DND-41 (cell line): ENCODE measurements around the gene GPC6.

Source experiments
- EZH2 ChIP-seq: IDR thresholded peaks from 3 replicates; pipeline ENCODE4 v1.6.1; 2012; ENCODE audit warnings: borderline replicate concordance, low read depth, mild to moderate bottlenecking, moderate library complexity, low read length, inconsistent platforms; ENCODE audit not compliant: severe bottlenecking
- TF ChIP-seq, protein P1 (sequence below): IDR thresholded peaks from 2 replicates; pipeline ENCODE4 v1.5.1; 2012; ENCODE audit warnings: borderline replicate concordance, low read length, moderate library complexity, mild to moderate bottlenecking; ENCODE audit not compliant: poor library complexity, severe bottlenecking; ENCODE audit errors: extremely low read depth

DNA sequence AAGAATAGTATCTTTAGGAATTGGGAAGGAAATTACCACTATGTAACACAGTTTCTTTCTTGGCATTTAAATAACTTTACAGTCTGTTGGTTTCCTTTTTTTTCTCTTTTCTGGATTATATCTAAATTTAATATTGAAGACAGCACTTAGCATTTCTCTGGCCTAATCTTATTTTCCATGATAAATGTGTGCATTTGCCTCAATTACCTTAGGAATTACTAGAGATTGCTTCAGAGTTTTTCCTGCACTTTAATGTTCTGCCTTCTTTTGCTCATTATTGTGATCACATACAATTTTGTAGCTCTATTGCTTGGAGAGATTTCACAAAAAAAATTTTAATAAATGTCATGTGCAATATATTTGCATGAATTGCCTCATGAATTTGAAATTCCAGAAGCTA lies 1227.7 kb downstream of the GPC6 start:
- TF ChIP-seq, protein P1, sequence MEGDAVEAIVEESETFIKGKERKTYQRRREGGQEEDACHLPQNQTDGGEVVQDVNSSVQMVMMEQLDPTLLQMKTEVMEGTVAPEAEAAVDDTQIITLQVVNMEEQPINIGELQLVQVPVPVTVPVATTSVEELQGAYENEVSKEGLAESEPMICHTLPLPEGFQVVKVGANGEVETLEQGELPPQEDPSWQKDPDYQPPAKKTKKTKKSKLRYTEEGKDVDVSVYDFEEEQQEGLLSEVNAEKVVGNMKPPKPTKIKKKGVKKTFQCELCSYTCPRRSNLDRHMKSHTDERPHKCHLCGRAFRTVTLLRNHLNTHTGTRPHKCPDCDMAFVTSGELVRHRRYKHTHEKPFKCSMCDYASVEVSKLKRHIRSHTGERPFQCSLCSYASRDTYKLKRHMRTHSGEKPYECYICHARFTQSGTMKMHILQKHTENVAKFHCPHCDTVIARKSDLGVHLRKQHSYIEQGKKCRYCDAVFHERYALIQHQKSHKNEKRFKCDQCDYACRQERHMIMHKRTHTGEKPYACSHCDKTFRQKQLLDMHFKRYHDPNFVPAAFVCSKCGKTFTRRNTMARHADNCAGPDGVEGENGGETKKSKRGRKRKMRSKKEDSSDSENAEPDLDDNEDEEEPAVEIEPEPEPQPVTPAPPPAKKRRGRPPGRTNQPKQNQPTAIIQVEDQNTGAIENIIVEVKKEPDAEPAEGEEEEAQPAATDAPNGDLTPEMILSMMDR, result no peak
- no peak for TF ChIP-seq EZH2
